A204.1 (cell line): ENCODE data around the gene SLC35F4.

Experiments
- FAIRE-seq: peaks from 2 replicates; lab custom pipeline; 2012; peaks lifted over from hg19 to GRCh38; lab: Jason Lieb, UNC

SLC35F4 gene

GRCh38 chr14:57611555-57612075, 254.3 kb downstream of the SLC35F4 start:
- FAIRE-seq = no peak

GRCh38 chr14:57610631-57611030, 255.3 kb downstream of the SLC35F4 start:
- no peak for FAIRE-seq

- no peak for FAIRE-seq
Observed at GRCh38 chr14:57609192-57610075, 256.5 kb downstream of the SLC35F4 start.

- FAIRE-seq = no peak
Observed at GRCh38 chr14:57607086-57607485, 258.8 kb downstream of the SLC35F4 start.

- no peak for FAIRE-seq
Observed at GRCh38 chr14:57583396-57583795, 282.5 kb downstream of the SLC35F4 start.

GRCh38 chr14:57582746-57583145, 283.1 kb downstream of the SLC35F4 start:
- FAIRE-seq = no peak

GRCh38 chr14:57578801-57579200, 287.1 kb downstream of the SLC35F4 start:
- no peak for FAIRE-seq

- FAIRE-seq = no peak
Observed at GRCh38 chr14:57576498-57576897, 289.4 kb downstream of the SLC35F4 start.

GRCh38 chr14:57575482-57575881, 290.4 kb downstream of the SLC35F4 start:
- no peak for FAIRE-seq

- FAIRE-seq = no peak
Observed at GRCh38 chr14:57574617-57575288, 291.1 kb downstream of the SLC35F4 start.

- FAIRE-seq = no peak
Observed at GRCh38 chr14:57573173-57573572, 292.7 kb downstream of the SLC35F4 start.

GRCh38 chr14:57568554-57568953, 297.3 kb downstream of the SLC35F4 start:
- FAIRE-seq = no peak

- no peak for FAIRE-seq
Observed at GRCh38 chr14:57567220-57567619, 298.7 kb downstream of the SLC35F4 start.

GRCh38 chr14:57560681-57561080, 305.2 kb downstream of the SLC35F4 start:
- no peak for FAIRE-seq

GRCh38 chr14:57559576-57559975, 306.3 kb downstream of the SLC35F4 start:
- FAIRE-seq = no peak

- FAIRE-seq = no peak
Observed at GRCh38 chr14:57549765-57550420, 316.0 kb downstream of the SLC35F4 start.

- no peak for FAIRE-seq
Observed at GRCh38 chr14:57549016-57549564, 316.8 kb downstream of the SLC35F4 start.

GRCh38 chr14:57547131-57547530, 318.8 kb downstream of the SLC35F4 start:
- FAIRE-seq = no peak

- peak; percentile 82 for FAIRE-seq
Observed at GRCh38 chr14:57533214-57533613, 332.7 kb downstream of the SLC35F4 start.

- FAIRE-seq = no peak
Observed at GRCh38 chr14:57530571-57530970, 335.3 kb downstream of the SLC35F4 start.

- no peak for FAIRE-seq
Observed at GRCh38 chr14:57526942-57527341, 338.9 kb downstream of the SLC35F4 start.

GRCh38 chr14:57519043-57519442, 346.8 kb downstream of the SLC35F4 start:
- FAIRE-seq = no peak
